IMR-90 (cell line): ENCODE results near the gene GPX4. TPM values are rescaled to one million over a fixed set of nuclear protein-coding genes. Genes with fewer than 3 reads are reported as not detected.

Source experiments
- ATAC-seq: fragments of 200-7000 bp; cut with Tn5 transposase; 2 replicates; pipeline ENCODE4 v1.9.1; 2020; ENCODE audit warnings: low read depth, mild to moderate bottlenecking, moderate library complexity
- BruUV-seq: library from RNA; stranded (reverse); fragments of 400-500 nt; replicated peaks from 2 replicates; lab custom pipeline; 2021; lab: Mats Ljungman, UMichigan
- CTCF ChIA-PET: fragments of 300-600 bp; formaldehyde crosslinking; extraction: SDS; loops from one replicate; lab custom pipeline; 2021; ENCODE audit warnings: antibody characterized with exemption; lab: Yijun Ruan, JAX
- POLR2A ChIA-PET: fragments of 300-600 bp; sonication (Branson Sonifier 250); formaldehyde crosslinking; loops from one replicate; lab custom pipeline; 2022; ENCODE audit warnings: antibody characterized with exemption; ENCODE audit not compliant: unreplicated experiment; lab: Charles Lee
- DNase-seq: peaks from one replicate; pipeline ENCODE4 v3.0.0; 2013
- H2AFZ ChIP-seq: replicated peaks from 2 replicates; pipeline ENCODE3; 2013; ENCODE audit warnings: low read length, mild to moderate bottlenecking; ENCODE audit not compliant: poor library complexity
- H2AK5ac ChIP-seq: 2 replicates; pipeline ENCODE4 v1.6.1; 2013; ENCODE audit warnings: low read depth, low read length, inconsistent platforms
- H2AK9ac ChIP-seq: replicated peaks from 2 replicates; pipeline ENCODE3; 2013; ENCODE audit warnings: mild to moderate bottlenecking, low read depth, low read length, moderate library complexity; ENCODE audit not compliant: poor library complexity
- H2BK120ac ChIP-seq: 2 replicates; pipeline ENCODE4 v1.6.1; 2013; ENCODE audit warnings: low read depth, low read length, inconsistent platforms
- H2BK15ac ChIP-seq: 3 replicates; pipeline ENCODE4 v1.6.1; 2013; ENCODE audit warnings: low read depth, low read length, inconsistent platforms
- H2BK20ac ChIP-seq: 2 replicates; pipeline ENCODE4 v1.6.1; 2013; ENCODE audit warnings: low read depth, mild to moderate bottlenecking, inconsistent platforms, low read length, moderate library complexity
- H2BK5ac ChIP-seq: 2 replicates; pipeline ENCODE4 v1.6.1; 2013; ENCODE audit warnings: mild to moderate bottlenecking, low read depth, low read length, inconsistent platforms; ENCODE audit not compliant: poor library complexity, severe bottlenecking
- H3K14ac ChIP-seq: replicated peaks from 2 replicates; pipeline ENCODE4 v1.6.1; 2013; ENCODE audit warnings: low read depth, low read length, inconsistent platforms
- H3K18ac ChIP-seq: 2 replicates; pipeline ENCODE4 v1.6.1; 2013; ENCODE audit warnings: low read depth, low read length, control low read depth
- H3K23ac ChIP-seq: 2 replicates; pipeline ENCODE4 v1.6.1; 2013; ENCODE audit warnings: low read depth, low read length, inconsistent platforms
- H3K27ac ChIP-seq: 2 replicates; pipeline ENCODE4 v1.5.1; 2013; ENCODE audit warnings: mild to moderate bottlenecking, control low read depth, low read length; ENCODE audit not compliant: insufficient read depth
- H3K27me3 ChIP-seq: 2 replicates; pipeline ENCODE4 v1.6.1; 2013; ENCODE audit warnings: low read length; ENCODE audit not compliant: control insufficient read depth, insufficient read depth
- H3K36me3 ChIP-seq: 2 replicates; pipeline ENCODE4 v1.6.1; 2013; ENCODE audit warnings: low read length, mixed read lengths; ENCODE audit not compliant: control insufficient read depth, insufficient read depth
- H3K4ac ChIP-seq: 2 replicates; pipeline ENCODE4 v1.6.1; 2013; ENCODE audit warnings: low read depth, low read length, inconsistent platforms
- H3K4me1 ChIP-seq: 2 replicates; pipeline ENCODE4 v1.6.1; 2013; ENCODE audit warnings: low read length, mixed read lengths; ENCODE audit not compliant: control insufficient read depth, insufficient read depth
- H3K4me2 ChIP-seq: 2 replicates; pipeline ENCODE4 v1.6.1; 2013; ENCODE audit warnings: low read depth, mild to moderate bottlenecking, control low read depth, low read length, moderate library complexity
- H3K4me3 ChIP-seq: 2 replicates; pipeline ENCODE4 v1.5.1; 2013; ENCODE audit warnings: low read depth, mild to moderate bottlenecking, control low read depth, low read length, moderate library complexity; ENCODE audit not compliant: insufficient read depth
- H3K56ac ChIP-seq: 2 replicates; pipeline ENCODE4 v1.6.1; 2013; ENCODE audit warnings: low read length, inconsistent platforms; ENCODE audit not compliant: insufficient read depth; ENCODE audit errors: extremely low read depth
- H3K79me1 ChIP-seq, 2 experiments: 2 replicates each; pipeline ENCODE4 v1.6.1; 2013; ENCODE audit warnings: low read length in 2 of 2, inconsistent platforms in 1 of 2, low read depth in 1 of 2
- H3K9ac ChIP-seq: 2 replicates; pipeline ENCODE4 v1.6.1; 2013; ENCODE audit warnings: low read depth, low read length, control low read depth
- H3K9me1 ChIP-seq: 2 replicates; pipeline ENCODE4 v1.6.1; 2013; ENCODE audit warnings: low read length, inconsistent platforms; ENCODE audit not compliant: insufficient read depth
- H3K9me3 ChIP-seq: 2 replicates; pipeline ENCODE4 v1.6.1; 2013; ENCODE audit warnings: low read length; ENCODE audit not compliant: control insufficient read depth, insufficient read depth
- H4K20me1 ChIP-seq: 2 replicates; pipeline ENCODE4 v1.6.1; 2013; ENCODE audit warnings: low read length, inconsistent platforms; ENCODE audit not compliant: insufficient read depth
- H4K5ac ChIP-seq: 2 replicates; pipeline ENCODE4 v1.6.1; 2013; ENCODE audit warnings: mild to moderate bottlenecking, low read depth, low read length, control low read depth
- H4K8ac ChIP-seq, 2 experiments: 2 replicates each; pipeline ENCODE4 v1.6.1; 2013; ENCODE audit warnings: low read depth in 2 of 2, low read length in 2 of 2, control low read depth in 1 of 2, inconsistent platforms in 1 of 2
- H4K91ac ChIP-seq: 2 replicates; pipeline ENCODE4 v1.6.1; 2013; ENCODE audit warnings: low read depth, low read length, inconsistent platforms; ENCODE audit not compliant: insufficient read depth
- BHLHE40 ChIP-seq: fragments of 150-350 bp; IDR thresholded peaks from 2 replicates; pipeline ENCODE4 v1.6.1; 2016; ENCODE audit warnings: mild to moderate bottlenecking, low read depth, low read length
- CEBPB ChIP-seq: IDR thresholded peaks from 2 replicates; pipeline ENCODE4 v1.6.1; 2012; ENCODE audit warnings: low read depth, low read length, improper control_type of control experiment
- CHD1 ChIP-seq: IDR thresholded peaks from 2 replicates; pipeline ENCODE4 v1.6.1; 2012; ENCODE audit warnings: low read depth, low read length, improper control_type of control experiment
- CTCF ChIP-seq: conservative IDR thresholded peaks from 2 replicates; pipeline ENCODE4 v1.5.1; 2012; ENCODE audit warnings: mild to moderate bottlenecking, low read depth, low read length, improper control_type of control experiment
- ELK1 ChIP-seq: fragments of 150-350 bp; IDR thresholded peaks from 2 replicates; pipeline ENCODE4 v1.6.1; 2016; ENCODE audit warnings: low read depth, mild to moderate bottlenecking, low read length, moderate library complexity, borderline replicate concordance
- FOS ChIP-seq: fragments of 150-350 bp; IDR thresholded peaks from 2 replicates; pipeline ENCODE4 v1.6.1; 2016; ENCODE audit warnings: low read depth, low read length
- MAFK ChIP-seq: IDR thresholded peaks from 2 replicates; pipeline ENCODE4 v1.6.1; 2012; ENCODE audit warnings: low read depth, low read length, improper control_type of control experiment
- MAZ ChIP-seq: IDR thresholded peaks from 2 replicates; pipeline ENCODE4 v1.6.1; 2012; ENCODE audit warnings: low read depth, mild to moderate bottlenecking, low read length, improper control_type of control experiment, moderate library complexity, borderline replicate concordance
- MXI1 ChIP-seq: IDR thresholded peaks from 2 replicates; pipeline ENCODE4 v1.6.1; 2012; ENCODE audit warnings: low read depth, mild to moderate bottlenecking, low read length, moderate library complexity, borderline replicate concordance
- NFE2L2 ChIP-seq: fragments of 150-350 bp; IDR thresholded peaks from 2 replicates; pipeline ENCODE4 v1.6.1; 2016; ENCODE audit warnings: low read depth, mild to moderate bottlenecking, low read length
- POLR2A ChIP-seq: IDR thresholded peaks from 2 replicates; pipeline ENCODE4 v1.6.1; 2012; ENCODE audit warnings: mild to moderate bottlenecking, low read depth, low read length
- RAD21 ChIP-seq: IDR thresholded peaks from 2 replicates; pipeline ENCODE4 v1.6.1; 2012; ENCODE audit warnings: low read length, improper control_type of control experiment
- RCOR1 ChIP-seq: IDR thresholded peaks from 2 replicates; pipeline ENCODE4 v1.6.1; 2012; ENCODE audit warnings: mild to moderate bottlenecking, low read length, improper control_type of control experiment; ENCODE audit not compliant: insufficient replicate concordance
- SMC3 ChIP-seq: fragments of 150-350 bp; IDR thresholded peaks from 2 replicates; pipeline ENCODE4 v1.6.1; 2016; ENCODE audit warnings: low read depth, mild to moderate bottlenecking, antibody characterized with exemption, low read length, moderate library complexity
- WGBS, 2 experiments: methylation state at CpG; one replicate each; pipeline versions ENCODE4 v1.1.5 to v1.1.7; 2013; ENCODE audit warnings: missing lambda C conversion rate in 2 of 2; ENCODE audit not compliant: insufficient read length in 1 of 2; ENCODE audit errors: extremely low coverage in 2 of 2; 5-methylcytosine and 5-hydroxymethylcytosine counted together
- dilution Hi-C: fragments of 300-500 bp; cut with HindIII; formaldehyde crosslinking; loops from one replicate; pipeline ENCODE4 v1.14.3; 2018; ENCODE audit warnings: low sequenced_read_pairs; ENCODE audit not compliant: unreplicated experiment
- in situ Hi-C: fragments of 300-500 bp; cut with MboI; formaldehyde crosslinking; loops from 3 replicates; pipeline ENCODE4 v1.14.3; 2019; ENCODE audit warnings: low sequenced_read_pairs, inconsistent platforms, mixed read lengths
- intact Hi-C: fragments of 100-400 bp; cut with micrococcal nuclease; formaldehyde crosslinking; loops from 2 replicates; pipeline ENCODE4 v1.10.0; 2022
- polyA plus RNA-seq, 3 experiments: library from polyadenylated mRNA; depleted of rRNA; stranded (reverse); fragments of >200 nt; gene quantifications; 2 replicates each; pipeline ENCODE4 v1.2.3, GENCODE V29; 2012; ENCODE audit warnings: low replicate concordance in 1 of 3
- total RNA-seq: library from RNA; depleted of rRNA; stranded (reverse); fragments of >200 nt; gene quantifications from 2 replicates; pipeline ENCODE4 v1.2.3, GENCODE V29; 2012

GPX4 gene
- total and polyA plus RNA-seq, 2 of the 4 experiments (the other 2 are of a cell fraction), result 357 to 1,083 TPM

GRCh38 chr19:1105873-1106840 is 2.4 kb downstream of the GPX4 start:
- Histone ChIP-seq H2BK20ac (no peak overlapping the region), H4K8ac (no peak overlapping the region), H3K23ac (no peak overlapping the region), H3K9me3 (no peaks in the 10 kb centered on the region), H3K27me3 (no peaks in the 10 kb centered on the region), H2BK120ac (no peak overlapping the region), H4K5ac (no peak overlapping the region), H4K20me1 (peaks cover 53% of the 10 kb centered on the region), H3K4me3 (no peak overlapping the region), H3K14ac (no peak overlapping the region), H2BK15ac (no peak overlapping the region), H3K4me2 (no peak overlapping the region; the same call in 1 of the 2 replicates), H3K56ac (no peak overlapping the region), H4K91ac (no peak overlapping the region), H2AFZ (no peak overlapping the region), H3K4me1 (peaks cover 10% of the 10 kb centered on the region), H3K36me3 (peaks cover 53% of the 10 kb centered on the region), H3K4ac (no peak overlapping the region), H3K79me1 (peaks cover 0 to 25% of the 10 kb centered on the region in 2 experiments; a peak in 2 of 4 replicates), H3K18ac (no peak overlapping the region), H2AK9ac (peak overlapping the region; percentile 11), H2BK5ac (no peak overlapping the region), H3K27ac (peak overlapping the region; percentile 84; the same call in 1 of the 2 replicates), H3K9me1 (0 out of 2 replicates have a peak, but pooled peaks cover 2% of the 10 kb centered on the region), H3K9ac (no peak overlapping the region), H2AK5ac (peak overlapping the region; percentile 13; the same call in 1 of the 2 replicates)
- TSS peak; percentile 84 for BruUV-seq
- in situ Hi-C loops, result loop anchor here (5.0 kb wide), 1 partner anchor 96 kb away; no protein-coding TSS in a partner anchor
- ChIA-PET CTCF (interaction anchor here (0.6 kb wide), 1 partner anchor 76 kb away, joined by 4 read pairs; no protein-coding TSS in a partner anchor), POLR2A (no interaction called here)
- ATAC-seq (no peak), DNase-seq (no peak)
- dilution Hi-C loops, result no loop called here
- intact Hi-C loops, result no loop called here
- 99% methylated on average over 12 of the region's 32 CpGs; no CpG with 5 or more reads in 1 of the 2 experiments for WGBS, 2 experiments
- TF ChIP-seq MAFK, result no peak
- TF ChIP-seq RCOR1, result no peak
- no peak for TF ChIP-seq MXI1
- no peak for TF ChIP-seq POLR2A
- TF ChIP-seq RAD21, result no peak
- no peak for TF ChIP-seq MAZ
- no peak for TF ChIP-seq BHLHE40
- TF ChIP-seq SMC3, result no peak
- no peak for TF ChIP-seq CEBPB
- no peak for TF ChIP-seq CTCF
- no peak for TF ChIP-seq CHD1
- no peak for TF ChIP-seq ELK1
- no peak for TF ChIP-seq NFE2L2
- no peak for TF ChIP-seq FOS
